Measurements from ENCODE around the gene PPFIA1.

Gene PPFIA1

GRCh38 chr11:70433038-70433437, 162.5 kb downstream of the PPFIA1 start:
- H3K27ac Mint-ChIP-seq (ENCODE audit: low read depth): no peak overlapping the region
- ATAC-seq (replicated peaks; ENCODE audit: extremely low read depth, poor library complexity, severe bottlenecking) (no peak), DNase-seq (ENCODE audit: low spot score in 2 of 2) (no peak)
- H3K36me3 Mint-ChIP-seq (ENCODE audit: insufficient read depth): no peaks in the 10 kb centered on the region
- H3K4me1 Mint-ChIP-seq: peaks cover 4% of the 10 kb centered on the region
- peaks cover 58% of the 10 kb centered on the region for H3K27me3 Mint-ChIP-seq
- H3K9me3 Mint-ChIP-seq: no peaks in the 10 kb centered on the region
- H3K4me3 Mint-ChIP-seq: no peak overlapping the region

GRCh38 chr11:70433526-70433925, 163.0 kb downstream of the PPFIA1 start:
- Mint-ChIP-seq H3K36me3 (ENCODE audit: insufficient read depth) (no peaks in the 10 kb centered on the region), H3K4me3 (no peak overlapping the region), H3K4me1 (peaks cover 4% of the 10 kb centered on the region), H3K9me3 (no peaks in the 10 kb centered on the region), H3K27me3 (peaks cover 58% of the 10 kb centered on the region), H3K27ac (ENCODE audit: low read depth) (no peak overlapping the region)
- ATAC-seq (replicated peaks; ENCODE audit: extremely low read depth, poor library complexity, severe bottlenecking) (no peak), DNase-seq (ENCODE audit: low spot score in 2 of 2) (no peak)

All from central memory CD8-positive, alpha-beta T cell (primary cell).